Small intestine (tissue), 7 donors: ENCODE data around the gene DGKD. TPM values are rescaled to one million over a fixed set of nuclear protein-coding genes. Genes with fewer than 3 reads are reported as not detected.
A peak's percentile ranks its signal among the peaks of the same experiment; 100 is the strongest.

ENCODE experiments used
- DNase-seq, 2 donors: peaks; one replicate each; pipeline versions ENCODE4 v3.0.0 to v3.0.0-alpha.2; 2013
- FAIRE-seq: peaks from 2 replicates; lab custom pipeline; 2012; peaks lifted over from hg19 to GRCh38; lab: Jason Lieb, UNC
- H3K27ac ChIP-seq, 3 donors: one replicate each; pipeline ENCODE4 v1.5.1; 2013; ENCODE audit warnings: low read length in 2 of 3, mild to moderate bottlenecking in 2 of 3, control low read depth in 1 of 3, inconsistent platforms in 1 of 3, low read depth in 1 of 3, moderate library complexity in 1 of 3
- H3K27me3 ChIP-seq, 3 donors: one replicate each; pipeline ENCODE4 v1.6.1; 2013; ENCODE audit warnings: low read length in 3 of 3, inconsistent platforms in 1 of 3; ENCODE audit not compliant: control insufficient read depth in 3 of 3, insufficient read depth in 3 of 3
- H3K36me3 ChIP-seq, 3 donors: one replicate each; pipeline ENCODE4 v1.6.1; 2013; ENCODE audit warnings: low read length in 3 of 3, inconsistent platforms in 1 of 3, low read depth in 1 of 3, mild to moderate bottlenecking in 1 of 3, moderate library complexity in 1 of 3; ENCODE audit not compliant: control insufficient read depth in 3 of 3, insufficient read depth in 2 of 3
- H3K4me1 ChIP-seq, 3 donors: one replicate each; pipeline ENCODE4 v1.6.1; 2013; ENCODE audit warnings: low read length in 2 of 3, inconsistent platforms in 1 of 3, low read depth in 1 of 3, mild to moderate bottlenecking in 1 of 3, moderate library complexity in 1 of 3; ENCODE audit not compliant: control insufficient read depth in 3 of 3, insufficient read depth in 2 of 3
- H3K4me3 ChIP-seq, 3 donors: one replicate each; pipeline ENCODE4 v1.5.1; 2013; ENCODE audit warnings: low read length in 3 of 3, control low read depth in 1 of 3, inconsistent platforms in 1 of 3, low read depth in 1 of 3, mild to moderate bottlenecking in 1 of 3, moderate library complexity in 1 of 3
- H3K9me3 ChIP-seq, 2 donors: one replicate each; pipeline ENCODE4 v1.6.1; 2013; ENCODE audit warnings: low read depth in 1 of 2, low read length in 1 of 2; ENCODE audit not compliant: control insufficient read depth in 2 of 2, insufficient read depth in 1 of 2
- whole genome bisulfite sequencing, 3 donors: extraction: QIAGEN DNeasy Blood & Tissue Kit; methylation state at CpG; one replicate each; pipeline ENCODE4 v1.1.7; 2013; 5-methylcytosine and 5-hydroxymethylcytosine counted together
- polyA plus RNA-seq, 4 donors: library from polyadenylated mRNA; stranded (reverse) in 3 of 4; unstranded in 1 of 4; fragments of 200-250 nt in 3 of 4; fragments of 120-200 nt in 1 of 4; gene quantifications; one replicate each; pipeline versions ENCODE4 v1.2.1 to v1.2.3, GENCODE V29; 2013
- donor health status: healthy with polysubstance abuse.
- donor health status: control.
- donor health status: control.
- donor health status: Bipolar disorder and iron deficiency.
- donor health status: healthy.

DGKD gene
- polyA plus RNA-seq, 4 donors, result 17.7 to 54.3 (median 37.0) TPM

DNA sequence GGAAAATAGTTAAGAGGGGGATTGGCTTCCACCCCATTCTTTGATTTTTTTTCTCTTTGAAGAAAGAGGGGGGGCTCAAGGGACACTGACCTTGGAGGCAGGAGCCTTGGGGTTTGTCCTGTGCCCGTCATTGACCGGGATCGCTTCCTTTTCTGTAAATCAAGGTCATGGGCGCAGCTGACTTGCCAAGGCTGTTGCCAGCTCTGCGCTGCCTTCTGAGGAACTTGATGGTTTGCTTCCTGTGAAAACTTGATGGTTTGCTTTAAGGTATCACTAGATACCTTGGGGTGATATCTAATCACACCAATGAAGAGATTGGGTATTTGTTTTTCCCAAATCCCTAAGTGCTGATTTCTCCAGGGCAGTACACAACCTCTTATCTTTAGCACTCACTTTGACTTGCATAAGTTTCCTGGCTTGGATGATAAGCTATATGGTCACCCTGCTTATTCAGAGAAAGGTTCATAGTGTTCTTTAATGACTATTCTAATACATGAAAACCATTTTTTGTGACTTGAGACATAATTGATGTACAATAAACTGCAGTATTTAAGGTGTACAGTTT, 56.0 kb downstream of the DGKD start:
- H3K36me3 ChIP-seq, result peaks cover 0 to 16% (median 0%) of the 10 kb centered on the region in 3 donors
- DNase-seq, result peak; percentile 46 to 89
- FAIRE-seq, result no peak
- no peak overlapping the region for H3K4me3 ChIP-seq
- peak overlapping the region; percentile 57 to 96 (median 81) for H3K27ac ChIP-seq
- peaks cover 14 to 24% (median 19%) of the 10 kb centered on the region in 3 donors for H3K4me1 ChIP-seq
- H3K9me3 ChIP-seq, result no peaks in the 10 kb centered on the region
- no peaks in the 10 kb centered on the region for H3K27me3 ChIP-seq
- 9 to 62% (median 31%) methylated on average over 5 of the region's 5 CpGs for WGBS, 3 donors

DNA sequence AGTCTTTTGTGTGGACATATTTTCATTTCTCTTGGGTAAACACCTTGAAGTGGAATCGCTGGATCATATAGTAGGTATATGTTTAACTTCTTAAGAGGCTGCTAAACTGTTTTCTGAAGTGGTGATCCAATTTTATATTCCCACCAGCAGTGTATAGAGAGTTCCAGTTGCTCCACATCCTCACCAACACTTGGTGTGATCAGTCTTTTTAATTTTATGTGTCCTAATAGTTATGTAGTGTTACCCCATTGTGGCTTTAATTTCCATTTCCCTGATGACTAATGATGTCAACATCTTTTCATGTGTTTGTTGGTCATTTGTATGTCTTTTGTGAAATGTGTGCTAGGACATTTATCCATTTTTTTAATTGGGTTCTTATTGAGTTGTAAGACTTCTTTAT, 56.9 kb downstream of the DGKD start:
- no peak for DNase-seq
- peaks cover 18 to 24% (median 23%) of the 10 kb centered on the region in 3 donors for H3K4me1 ChIP-seq

DNA sequence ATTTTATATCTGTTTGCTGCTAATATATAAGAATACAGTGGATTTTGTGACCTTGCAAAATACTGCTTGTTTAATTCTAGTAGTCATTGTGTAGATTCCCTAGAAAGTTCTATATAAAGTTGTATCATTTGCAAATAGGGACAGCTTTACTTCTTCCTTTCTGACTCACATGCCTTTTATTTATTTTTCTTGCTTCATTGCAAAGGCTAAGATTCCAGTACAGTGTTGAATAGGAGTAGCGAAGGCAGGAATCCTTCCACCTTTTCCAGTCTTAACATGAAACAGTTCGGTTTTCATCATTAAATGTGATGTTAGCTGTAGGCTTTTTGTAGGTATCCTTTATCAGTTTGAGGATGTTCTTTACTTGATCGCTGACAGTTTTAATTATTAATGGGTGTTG, 58.1 kb downstream of the DGKD start:
- Histone ChIP-seq H3K36me3 (peaks cover 0 to 19% (median 0%) of the 10 kb centered on the region in 3 donors), H3K4me3 (no peak overlapping the region), H3K4me1 (peaks cover 18 to 27% (median 24%) of the 10 kb centered on the region in 3 donors), H3K9me3 (no peaks in the 10 kb centered on the region), H3K27ac (no peak overlapping the region), H3K27me3 (no peaks in the 10 kb centered on the region)
- 96 to 98% (median 97%) methylated on average over 3 of the region's 3 CpGs for WGBS, 3 donors
- FAIRE-seq (no peak), DNase-seq (no peak)

More for the DNA sequence above, 56.9 kb downstream of the DGKD start:
- Histone ChIP-seq H3K4me3 (no peak overlapping the region), H3K27me3 (no peaks in the 10 kb centered on the region), H3K27ac (peak overlapping the region in 1 of 3 donors; percentile 60), H3K36me3 (peaks cover 0 to 17% (median 0%) of the 10 kb centered on the region in 3 donors), H3K9me3 (no peaks in the 10 kb centered on the region)
- FAIRE-seq, result no peak
- WGBS, 3 donors, result 87 to 100% (median 96%) methylated on average over 1 of the region's 1 CpG

DNA sequence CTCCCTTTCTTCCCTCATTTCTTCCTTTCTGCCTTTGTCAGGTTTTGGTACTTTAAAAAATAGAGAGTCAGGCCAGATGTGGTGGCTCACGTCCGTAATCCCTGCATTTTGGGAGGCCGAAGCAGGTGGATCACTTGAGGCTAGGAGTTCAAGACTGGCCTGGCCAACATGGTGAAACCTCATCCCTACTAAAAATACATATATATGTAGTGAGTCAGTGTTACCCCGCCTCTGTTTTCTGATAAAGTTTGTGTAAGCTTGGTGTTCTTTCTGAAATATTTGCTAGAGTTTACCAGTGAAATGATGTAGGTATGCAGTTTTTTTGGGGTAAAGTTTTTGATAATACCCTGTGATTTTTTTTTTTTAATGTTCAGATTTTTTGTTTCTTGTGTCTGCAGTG, 58.8 kb downstream of the DGKD start:
- Histone ChIP-seq H3K9me3 (no peaks in the 10 kb centered on the region), H3K27me3 (no peaks in the 10 kb centered on the region), H3K27ac (no peak overlapping the region), H3K36me3 (peaks cover 0 to 19% (median 0%) of the 10 kb centered on the region in 3 donors), H3K4me3 (no peak overlapping the region), H3K4me1 (peaks cover 18 to 28% (median 24%) of the 10 kb centered on the region in 3 donors)
- WGBS, 3 donors, result 92 to 97% (median 95%) methylated on average over 4 of the region's 4 CpGs
- no peak for FAIRE-seq
- DNase-seq, result no peak

DNA sequence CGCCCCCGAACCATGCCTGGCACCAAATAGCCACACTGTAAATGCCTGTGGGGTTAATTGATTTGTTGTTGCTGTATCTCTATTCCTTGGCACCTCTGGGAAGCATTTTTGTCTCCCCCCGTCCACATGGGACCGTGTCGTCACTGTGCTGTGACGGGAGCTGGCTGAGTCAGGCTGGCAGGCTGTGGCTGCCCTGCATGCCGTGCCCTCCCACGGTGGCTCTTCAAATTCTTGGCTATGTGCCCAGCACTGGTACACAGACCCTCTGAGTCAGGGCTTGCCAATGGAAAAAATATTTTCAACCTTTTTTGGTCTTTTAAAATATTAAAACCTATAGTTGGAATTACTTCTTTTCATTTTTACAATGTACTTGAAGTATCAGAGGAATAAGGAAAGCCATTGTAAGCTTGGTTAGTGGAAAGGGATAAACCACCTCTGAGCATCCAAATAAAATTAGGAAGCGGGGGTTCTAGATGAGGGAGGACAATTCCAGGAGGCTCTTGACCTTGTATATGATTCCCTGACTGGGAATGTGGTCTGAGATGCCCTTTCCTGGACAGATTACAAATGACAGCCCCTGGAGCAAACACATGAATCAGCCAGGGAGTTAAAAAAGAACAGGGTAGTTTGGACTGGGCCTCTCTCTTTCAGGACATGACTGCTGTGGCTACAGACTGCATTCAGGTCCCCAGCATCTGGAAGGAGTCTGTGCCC, 59.4 kb downstream of the DGKD start:
- peaks cover 18 to 27% (median 20%) of the 10 kb centered on the region in 3 donors for H3K4me1 ChIP-seq
- no peak overlapping the region for H3K4me3 ChIP-seq
- WGBS, 3 donors, result 64 to 73% (median 73%) methylated on average over 9 of the region's 9 CpGs
- H3K9me3 ChIP-seq, result peaks cover 0 to 1% of the 10 kb centered on the region in 2 donors
- DNase-seq (no peak), FAIRE-seq (no peak)
- no peaks in the 10 kb centered on the region for H3K27me3 ChIP-seq
- H3K27ac ChIP-seq, result peak overlapping the region in 2 of 3 donors; percentile 76 to 89
- peaks cover 0 to 18% (median 0%) of the 10 kb centered on the region in 3 donors for H3K36me3 ChIP-seq

DNA sequence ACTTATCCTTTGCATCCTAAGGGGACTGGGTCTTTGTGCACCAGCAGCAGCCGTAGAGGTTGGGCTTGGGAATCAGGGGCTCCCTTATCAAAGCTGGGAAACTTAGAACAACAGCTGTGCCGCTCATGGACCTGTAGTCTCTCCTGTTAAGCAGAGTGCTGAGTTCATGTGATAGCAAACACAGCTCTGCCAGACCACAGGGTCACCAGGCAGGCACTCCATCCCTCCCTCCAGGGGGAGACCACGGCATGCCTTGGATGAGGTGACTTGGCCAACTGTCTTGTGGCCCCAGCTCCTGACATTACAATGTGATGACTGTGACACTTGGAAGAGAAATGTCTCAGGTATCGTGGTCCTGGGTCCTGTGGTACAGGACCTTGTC, 60.0 kb downstream of the DGKD start:
- peaks cover 15 to 27% (median 24%) of the 10 kb centered on the region in 3 donors for H3K4me1 ChIP-seq
- peak overlapping the region in 2 of 3 donors; percentile 76 to 89 for H3K27ac ChIP-seq
- peaks cover 0 to 23% (median 0%) of the 10 kb centered on the region in 3 donors for H3K36me3 ChIP-seq
- H3K4me3 ChIP-seq, result no peak overlapping the region
- H3K9me3 ChIP-seq, result peaks cover 0 to 5% of the 10 kb centered on the region in 2 donors
- H3K27me3 ChIP-seq, result no peaks in the 10 kb centered on the region
- FAIRE-seq, result no peak
- DNase-seq, result no peak
- WGBS, 3 donors, result 89 to 94% (median 90%) methylated on average over 4 of the region's 4 CpGs

DNA sequence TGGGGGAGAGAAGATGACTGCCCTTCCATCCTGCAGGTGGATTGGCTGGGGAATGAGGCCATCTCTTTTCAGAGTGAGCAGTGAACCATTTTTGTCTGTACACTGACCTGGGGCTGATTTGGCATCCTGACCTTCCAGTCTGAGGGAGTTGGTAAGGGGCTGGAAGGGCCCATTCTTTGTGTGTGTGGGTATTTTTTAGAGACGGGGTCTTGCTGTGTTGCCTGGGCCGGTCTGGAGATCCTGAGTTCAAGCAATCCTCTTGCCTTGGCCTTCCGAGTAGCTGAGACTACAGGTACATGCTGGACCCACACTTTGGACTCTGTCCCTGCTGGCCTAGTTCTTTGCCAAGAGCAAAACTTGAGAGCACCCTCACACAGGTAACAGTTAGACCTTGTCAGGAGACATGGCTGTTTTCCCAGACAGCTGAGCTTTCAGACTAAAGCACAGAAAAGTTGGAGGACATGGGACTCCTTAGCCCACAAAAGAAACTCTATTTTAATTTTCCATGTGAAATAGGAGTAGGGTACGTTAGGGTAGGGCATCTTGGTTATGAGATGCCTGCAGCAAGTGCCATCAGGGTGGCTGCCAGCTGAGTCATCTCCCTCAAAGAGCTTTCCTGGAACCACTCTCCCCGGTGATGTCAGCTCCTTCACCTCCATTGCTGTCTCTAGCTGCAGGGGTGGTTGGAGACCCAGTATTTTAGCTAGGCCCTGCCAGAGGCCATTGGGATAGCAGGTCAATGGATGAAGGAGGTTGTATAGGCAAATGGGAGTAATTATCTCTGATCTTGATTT, 60.7 kb downstream of the DGKD start:
- H3K9me3 ChIP-seq, result peaks cover 0 to 5% of the 10 kb centered on the region in 2 donors
- H3K36me3 ChIP-seq, result peaks cover 0 to 28% (median 0%) of the 10 kb centered on the region in 3 donors
- FAIRE-seq, result no peak
- H3K4me1 ChIP-seq, result peaks cover 10 to 31% (median 27%) of the 10 kb centered on the region in 3 donors
- peak; percentile 54 to 90 for DNase-seq
- peak overlapping the region in 2 of 3 donors; percentile 76 to 89 for H3K27ac ChIP-seq
- no peaks in the 10 kb centered on the region for H3K27me3 ChIP-seq
- 29 to 69% (median 41%) methylated on average over 5 of the region's 5 CpGs for WGBS, 3 donors
- no peak overlapping the region for H3K4me3 ChIP-seq

DNA sequence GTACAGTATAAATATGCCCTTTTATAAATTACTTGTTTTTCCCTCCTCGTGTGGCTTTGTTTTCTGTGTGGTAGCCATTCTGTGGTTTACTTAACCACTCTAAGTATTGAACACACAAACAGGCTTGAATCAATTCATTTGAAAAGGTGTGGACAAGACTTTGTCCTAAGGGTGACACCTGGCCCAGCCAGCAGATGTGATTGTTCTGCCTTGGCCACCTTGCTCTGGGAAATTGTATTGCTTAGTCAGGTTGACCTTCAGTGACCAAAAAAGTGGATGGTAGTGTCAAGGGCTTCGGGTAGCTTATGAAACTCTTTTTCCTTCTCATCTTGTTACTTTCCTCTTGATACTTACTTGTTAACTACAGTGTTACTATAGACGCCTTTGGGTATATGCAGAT, 61.9 kb downstream of the DGKD start:
- Histone ChIP-seq H3K36me3 (peaks cover 0 to 28% (median 0%) of the 10 kb centered on the region in 3 donors), H3K4me1 (peaks cover 6 to 35% (median 23%) of the 10 kb centered on the region in 3 donors), H3K27me3 (no peaks in the 10 kb centered on the region), H3K9me3 (peaks cover 0 to 5% of the 10 kb centered on the region in 2 donors), H3K4me3 (no peak overlapping the region), H3K27ac (peak overlapping the region in 2 of 3 donors; percentile 15 to 89)
- no peak for FAIRE-seq
- peak in 1 of 2 donors; percentile 81 for DNase-seq
- 44 to 69% (median 44%) methylated on average over 3 of the region's 3 CpGs for WGBS, 3 donors
